H1 (cell line): ENCODE data around the gene LBX1. TPM values are rescaled to one million over a fixed set of nuclear protein-coding genes. Genes with fewer than 3 reads are reported as not detected.

Experiments
- ATF2 ChIP-seq: IDR thresholded peaks from 2 replicates; pipeline ENCODE4 v1.6.1; 2012; ENCODE audit warnings: low read length, inconsistent platforms
- E2F6 ChIP-seq: IDR thresholded peaks from 2 replicates; pipeline ENCODE4 v1.6.1; 2012; ENCODE audit warnings: inconsistent platforms
- KDM4A ChIP-seq: IDR thresholded peaks from one replicate; pipeline ENCODE4 v1.7.1; 2012; ENCODE audit warnings: low read depth, mild to moderate bottlenecking, moderate library complexity, low read length, inconsistent platforms; ENCODE audit not compliant: severe bottlenecking
- SUZ12 ChIP-seq: fragments of 200-600 bp; sonication (generic); IDR thresholded peaks from 2 replicates; pipeline ENCODE4 v1.6.1; 2012; ENCODE audit warnings: mild to moderate bottlenecking, inconsistent platforms, low read length, moderate library complexity, mixed read lengths
- polyA plus RNA-seq, 7 experiments: library from polyadenylated mRNA; depleted of rRNA in 3 of 7; stranded (reverse) in 5 of 7; unstranded in 2 of 7; fragments of >200 nt in 5 of 7; fragments of 200-250 nt in 2 of 7; gene quantifications; 1 replicate in 5 of 7; 2 replicates in 1 of 7; 4 replicates in 1 of 7; pipeline versions ENCODE4 v1.2.1 to v1.2.3, GENCODE V29; 2011 to 2013; ENCODE audit warnings: missing spikeins in 2 of 7, mixed read lengths in 2 of 7
- total RNA-seq: library from RNA; stranded (reverse); fragmentation: NEBNext Ultra II Directional; extraction: Animal tissue kit (Norgen Biotek cat#: 25700); gene quantifications from 2 replicates; pipeline ENCODE4 v1.2.1, GENCODE V29; 2021
- TF ChIP-seq, protein P1 (sequence below): fragments of 300-600 bp; sonication (generic); IDR thresholded peaks from 2 replicates; pipeline ENCODE4 v1.7.1; 2012; ENCODE audit warnings: low read length, moderate library complexity, mild to moderate bottlenecking, inconsistent platforms; ENCODE audit not compliant: insufficient replicate concordance

The LBX1 gene
- total and polyA plus RNA-seq, 2 of the 8 experiments (the other 6 are each of a cell fraction or from before 2014, with no cell fraction given): not detected

- TF ChIP-seq, protein P1, sequence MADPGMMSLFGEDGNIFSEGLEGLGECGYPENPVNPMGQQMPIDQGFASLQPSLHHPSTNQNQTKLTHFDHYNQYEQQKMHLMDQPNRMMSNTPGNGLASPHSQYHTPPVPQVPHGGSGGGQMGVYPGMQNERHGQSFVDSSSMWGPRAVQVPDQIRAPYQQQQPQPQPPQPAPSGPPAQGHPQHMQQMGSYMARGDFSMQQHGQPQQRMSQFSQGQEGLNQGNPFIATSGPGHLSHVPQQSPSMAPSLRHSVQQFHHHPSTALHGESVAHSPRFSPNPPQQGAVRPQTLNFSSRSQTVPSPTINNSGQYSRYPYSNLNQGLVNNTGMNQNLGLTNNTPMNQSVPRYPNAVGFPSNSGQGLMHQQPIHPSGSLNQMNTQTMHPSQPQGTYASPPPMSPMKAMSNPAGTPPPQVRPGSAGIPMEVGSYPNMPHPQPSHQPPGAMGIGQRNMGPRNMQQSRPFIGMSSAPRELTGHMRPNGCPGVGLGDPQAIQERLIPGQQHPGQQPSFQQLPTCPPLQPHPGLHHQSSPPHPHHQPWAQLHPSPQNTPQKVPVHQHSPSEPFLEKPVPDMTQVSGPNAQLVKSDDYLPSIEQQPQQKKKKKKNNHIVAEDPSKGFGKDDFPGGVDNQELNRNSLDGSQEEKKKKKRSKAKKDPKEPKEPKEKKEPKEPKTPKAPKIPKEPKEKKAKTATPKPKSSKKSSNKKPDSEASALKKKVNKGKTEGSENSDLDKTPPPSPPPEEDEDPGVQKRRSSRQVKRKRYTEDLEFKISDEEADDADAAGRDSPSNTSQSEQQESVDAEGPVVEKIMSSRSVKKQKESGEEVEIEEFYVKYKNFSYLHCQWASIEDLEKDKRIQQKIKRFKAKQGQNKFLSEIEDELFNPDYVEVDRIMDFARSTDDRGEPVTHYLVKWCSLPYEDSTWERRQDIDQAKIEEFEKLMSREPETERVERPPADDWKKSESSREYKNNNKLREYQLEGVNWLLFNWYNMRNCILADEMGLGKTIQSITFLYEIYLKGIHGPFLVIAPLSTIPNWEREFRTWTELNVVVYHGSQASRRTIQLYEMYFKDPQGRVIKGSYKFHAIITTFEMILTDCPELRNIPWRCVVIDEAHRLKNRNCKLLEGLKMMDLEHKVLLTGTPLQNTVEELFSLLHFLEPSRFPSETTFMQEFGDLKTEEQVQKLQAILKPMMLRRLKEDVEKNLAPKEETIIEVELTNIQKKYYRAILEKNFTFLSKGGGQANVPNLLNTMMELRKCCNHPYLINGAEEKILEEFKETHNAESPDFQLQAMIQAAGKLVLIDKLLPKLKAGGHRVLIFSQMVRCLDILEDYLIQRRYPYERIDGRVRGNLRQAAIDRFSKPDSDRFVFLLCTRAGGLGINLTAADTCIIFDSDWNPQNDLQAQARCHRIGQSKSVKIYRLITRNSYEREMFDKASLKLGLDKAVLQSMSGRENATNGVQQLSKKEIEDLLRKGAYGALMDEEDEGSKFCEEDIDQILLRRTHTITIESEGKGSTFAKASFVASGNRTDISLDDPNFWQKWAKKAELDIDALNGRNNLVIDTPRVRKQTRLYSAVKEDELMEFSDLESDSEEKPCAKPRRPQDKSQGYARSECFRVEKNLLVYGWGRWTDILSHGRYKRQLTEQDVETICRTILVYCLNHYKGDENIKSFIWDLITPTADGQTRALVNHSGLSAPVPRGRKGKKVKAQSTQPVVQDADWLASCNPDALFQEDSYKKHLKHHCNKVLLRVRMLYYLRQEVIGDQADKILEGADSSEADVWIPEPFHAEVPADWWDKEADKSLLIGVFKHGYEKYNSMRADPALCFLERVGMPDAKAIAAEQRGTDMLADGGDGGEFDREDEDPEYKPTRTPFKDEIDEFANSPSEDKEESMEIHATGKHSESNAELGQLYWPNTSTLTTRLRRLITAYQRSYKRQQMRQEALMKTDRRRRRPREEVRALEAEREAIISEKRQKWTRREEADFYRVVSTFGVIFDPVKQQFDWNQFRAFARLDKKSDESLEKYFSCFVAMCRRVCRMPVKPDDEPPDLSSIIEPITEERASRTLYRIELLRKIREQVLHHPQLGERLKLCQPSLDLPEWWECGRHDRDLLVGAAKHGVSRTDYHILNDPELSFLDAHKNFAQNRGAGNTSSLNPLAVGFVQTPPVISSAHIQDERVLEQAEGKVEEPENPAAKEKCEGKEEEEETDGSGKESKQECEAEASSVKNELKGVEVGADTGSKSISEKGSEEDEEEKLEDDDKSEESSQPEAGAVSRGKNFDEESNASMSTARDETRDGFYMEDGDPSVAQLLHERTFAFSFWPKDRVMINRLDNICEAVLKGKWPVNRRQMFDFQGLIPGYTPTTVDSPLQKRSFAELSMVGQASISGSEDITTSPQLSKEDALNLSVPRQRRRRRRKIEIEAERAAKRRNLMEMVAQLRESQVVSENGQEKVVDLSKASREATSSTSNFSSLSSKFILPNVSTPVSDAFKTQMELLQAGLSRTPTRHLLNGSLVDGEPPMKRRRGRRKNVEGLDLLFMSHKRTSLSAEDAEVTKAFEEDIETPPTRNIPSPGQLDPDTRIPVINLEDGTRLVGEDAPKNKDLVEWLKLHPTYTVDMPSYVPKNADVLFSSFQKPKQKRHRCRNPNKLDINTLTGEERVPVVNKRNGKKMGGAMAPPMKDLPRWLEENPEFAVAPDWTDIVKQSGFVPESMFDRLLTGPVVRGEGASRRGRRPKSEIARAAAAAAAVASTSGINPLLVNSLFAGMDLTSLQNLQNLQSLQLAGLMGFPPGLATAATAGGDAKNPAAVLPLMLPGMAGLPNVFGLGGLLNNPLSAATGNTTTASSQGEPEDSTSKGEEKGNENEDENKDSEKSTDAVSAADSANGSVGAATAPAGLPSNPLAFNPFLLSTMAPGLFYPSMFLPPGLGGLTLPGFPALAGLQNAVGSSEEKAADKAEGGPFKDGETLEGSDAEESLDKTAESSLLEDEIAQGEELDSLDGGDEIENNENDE: no peak
- no peak for TF ChIP-seq E2F6
- TF ChIP-seq ATF2: no peak
- TF ChIP-seq KDM4A: no peak
- peak; percentile 10 for TF ChIP-seq SUZ12
Measured at GRCh38 chr10:101219139-101219945, 9.9 kb downstream of the LBX1 start (continued).
